ENCODE results near the gene CDX4.
"Not testable (repeated sequence)": the region's sequence is repeated elsewhere in the genome, so short reads cannot be mapped to it uniquely, and the experiment has no call there.

The CDX4 gene, protein sequence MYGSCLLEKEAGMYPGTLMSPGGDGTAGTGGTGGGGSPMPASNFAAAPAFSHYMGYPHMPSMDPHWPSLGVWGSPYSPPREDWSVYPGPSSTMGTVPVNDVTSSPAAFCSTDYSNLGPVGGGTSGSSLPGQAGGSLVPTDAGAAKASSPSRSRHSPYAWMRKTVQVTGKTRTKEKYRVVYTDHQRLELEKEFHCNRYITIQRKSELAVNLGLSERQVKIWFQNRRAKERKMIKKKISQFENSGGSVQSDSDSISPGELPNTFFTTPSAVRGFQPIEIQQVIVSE

GRCh38 chrX:73446831-73447230 is at the start of gene CDX4:
TSS of gene CDX4 (plus strand) at chrX:73447053. CDS start at chrX:73447254, 201 bp downstream.
- DNase-seq = no peak

DNA sequence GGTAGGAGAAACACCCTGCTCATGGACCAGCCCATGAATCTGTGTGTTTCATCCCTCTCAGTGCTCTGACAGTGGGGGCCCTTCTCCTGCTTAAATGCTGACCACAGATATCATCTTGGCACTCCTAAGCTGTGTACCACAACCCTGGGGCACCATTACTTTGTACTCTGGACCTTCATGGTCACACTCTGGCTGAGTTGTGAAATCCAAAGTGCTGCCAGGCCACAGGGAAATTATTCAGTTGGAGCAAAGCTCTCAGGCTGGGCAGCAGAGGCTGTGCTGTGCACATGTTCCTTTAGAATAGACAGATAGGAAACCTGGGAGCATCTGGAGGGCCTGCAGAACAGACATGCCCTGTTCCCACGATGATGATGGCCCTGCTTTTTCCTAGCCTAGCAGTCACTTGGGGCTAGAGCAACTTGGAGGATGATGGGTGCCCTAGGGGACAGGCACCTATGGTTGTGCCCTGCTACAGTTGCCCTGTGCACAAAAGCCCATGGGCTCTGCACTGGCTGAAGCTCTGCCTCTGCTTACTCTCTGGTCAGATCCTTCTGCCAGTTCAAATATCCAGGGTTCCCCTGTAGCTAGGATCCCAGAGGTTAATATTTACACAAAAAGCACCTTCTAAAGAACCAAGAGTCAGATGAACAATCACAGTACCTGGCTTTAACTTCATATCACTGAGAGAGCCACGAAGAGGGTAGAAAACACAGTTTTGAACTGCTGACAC is 48.5 kb upstream of the CDX4 start:
- no peak for DNase-seq

DNA sequence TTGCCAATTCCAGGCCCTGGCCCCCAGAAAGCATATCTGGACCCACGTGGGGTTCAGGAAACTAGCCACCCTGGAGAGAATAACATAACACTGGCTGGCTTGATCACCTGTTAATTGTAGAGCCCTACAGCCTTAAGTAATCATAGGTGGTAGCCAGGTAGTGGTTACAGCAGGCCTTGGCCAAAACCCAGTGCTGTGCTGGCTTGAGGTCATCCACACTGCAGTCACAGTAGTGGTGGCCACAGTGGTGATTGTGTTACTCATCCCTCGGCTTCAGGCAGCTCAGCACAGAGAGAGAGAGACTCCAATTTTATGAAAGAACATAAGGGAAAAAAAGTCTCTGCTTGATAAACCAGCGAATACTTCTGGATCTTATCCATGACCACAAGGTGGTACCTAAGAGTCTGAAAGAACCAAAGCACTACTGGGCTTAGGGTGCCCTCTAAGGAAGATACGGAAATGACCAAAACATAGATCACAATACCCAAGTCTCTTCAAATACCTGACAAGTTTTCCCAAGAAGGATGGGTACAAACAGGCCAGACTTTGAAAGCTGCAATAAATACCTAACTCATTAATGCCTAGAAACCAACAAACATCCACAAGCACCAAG is 46.6 kb upstream of the CDX4 start:
- DNase-seq = no peak

- DNase-seq = no peak
Observed at GRCh38 chrX:73401591-73402266, 45.1 kb upstream of the CDX4 start.

GRCh38 chrX:73412930-73413329 is 33.9 kb upstream of the CDX4 start:
- no peak for DNase-seq

DNA sequence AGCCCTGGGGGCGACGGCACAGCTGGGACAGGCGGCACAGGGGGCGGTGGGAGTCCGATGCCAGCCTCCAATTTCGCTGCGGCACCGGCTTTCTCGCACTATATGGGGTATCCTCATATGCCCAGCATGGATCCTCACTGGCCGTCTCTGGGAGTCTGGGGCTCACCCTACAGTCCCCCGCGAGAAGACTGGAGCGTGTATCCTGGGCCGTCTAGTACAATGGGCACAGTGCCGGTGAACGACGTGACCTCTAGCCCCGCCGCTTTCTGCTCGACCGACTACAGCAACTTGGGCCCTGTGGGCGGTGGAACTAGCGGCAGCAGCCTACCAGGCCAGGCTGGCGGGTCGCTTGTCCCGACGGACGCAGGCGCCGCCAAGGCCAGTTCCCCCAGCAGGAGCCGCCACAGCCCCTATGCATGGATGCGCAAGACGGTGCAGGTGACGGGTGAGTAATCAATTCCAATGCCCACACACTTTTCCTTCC is 500 bp downstream of the CDX4 start:
- no peak for DNase-seq

- no peak for DNase-seq
Observed at GRCh38 chrX:73448379-73448778, 1.5 kb downstream of the CDX4 start.

DNA sequence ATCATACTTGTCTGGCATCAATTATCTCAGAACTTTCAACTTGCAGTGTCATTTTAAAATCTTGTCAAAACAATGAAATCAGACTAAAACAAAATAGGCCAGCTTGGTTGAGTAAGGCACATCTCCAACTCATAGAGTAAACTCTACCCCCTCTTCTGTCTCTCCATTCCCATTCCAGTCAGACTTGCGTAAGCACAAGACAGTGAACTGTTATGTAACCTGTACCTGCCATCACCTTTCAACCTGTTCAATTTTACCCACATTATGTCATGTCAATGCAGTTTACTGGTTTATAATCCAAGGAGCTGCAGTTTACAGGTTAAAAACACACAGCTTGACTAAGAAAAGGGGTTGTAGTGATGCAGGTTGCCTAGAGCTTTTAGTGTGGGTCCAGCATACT is 8.3 kb downstream of the CDX4 start:
- DNase-seq = no peak

DNA sequence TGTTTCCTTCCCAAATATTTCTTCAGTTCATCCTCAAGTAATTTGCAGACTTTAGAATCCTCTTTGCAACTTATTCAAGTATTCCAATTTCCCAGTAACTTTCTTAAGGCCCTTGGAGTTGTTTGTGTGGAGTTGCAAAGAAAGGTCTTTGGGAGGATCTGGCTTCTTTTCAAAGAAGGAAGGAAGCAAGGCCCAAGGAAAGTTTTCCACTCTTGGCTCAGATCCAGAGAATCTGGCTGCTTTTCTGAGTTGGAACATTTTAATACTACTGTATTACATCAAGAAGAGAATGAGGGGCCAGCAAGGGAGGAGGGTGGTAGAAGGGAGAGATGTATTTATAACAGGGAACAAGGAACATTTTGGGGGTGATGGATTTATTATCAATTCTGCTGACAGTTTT is 10.5 kb downstream of the CDX4 start:
- DNase-seq = no peak

DNA sequence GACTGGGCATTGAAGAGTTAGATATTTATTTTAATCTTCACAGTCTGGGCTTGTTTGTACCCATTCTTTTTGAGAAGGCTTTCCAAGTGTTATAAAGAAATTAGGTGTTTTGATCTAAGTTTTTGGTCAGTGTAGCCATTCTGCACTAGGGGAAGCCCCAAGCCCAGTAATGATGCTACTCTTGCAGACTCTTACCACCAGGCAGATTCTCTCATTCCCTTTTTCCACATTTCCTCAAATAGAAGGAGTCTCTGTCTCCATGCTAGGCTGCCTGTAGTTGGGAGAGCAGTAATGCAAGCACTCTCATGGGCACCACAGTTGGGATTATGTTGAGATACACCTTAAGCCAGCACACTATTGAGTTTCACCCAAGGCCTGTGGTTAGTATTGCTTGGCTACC is 21.5 kb downstream of the CDX4 start:
- no peak for DNase-seq

- no peak for DNase-seq
Observed at GRCh38 chrX:73478961-73479360, 32.1 kb downstream of the CDX4 start.

- DNase-seq = no peak
Observed at GRCh38 chrX:73481521-73481920, 34.7 kb downstream of the CDX4 start.

DNA sequence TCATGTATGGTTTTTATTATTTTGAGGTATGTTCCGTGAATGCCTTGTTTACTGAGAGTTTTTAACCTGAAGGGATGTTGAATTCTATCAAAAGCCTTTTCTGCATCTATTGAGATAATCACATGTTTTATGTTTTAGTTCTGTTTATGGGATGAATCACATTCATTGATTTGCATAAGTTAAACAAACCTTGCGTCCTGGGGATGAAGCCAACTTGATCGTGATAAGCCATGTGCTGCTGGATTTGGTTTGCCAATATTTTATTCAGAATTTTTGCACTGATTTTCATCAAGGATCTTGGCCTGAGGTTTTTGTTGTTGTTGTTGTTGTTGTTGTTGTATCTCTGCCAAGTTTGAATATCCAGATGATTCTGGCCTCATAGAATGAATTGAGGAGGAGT is 43.8 kb downstream of the CDX4 start:
- no peak for DNase-seq

DNA sequence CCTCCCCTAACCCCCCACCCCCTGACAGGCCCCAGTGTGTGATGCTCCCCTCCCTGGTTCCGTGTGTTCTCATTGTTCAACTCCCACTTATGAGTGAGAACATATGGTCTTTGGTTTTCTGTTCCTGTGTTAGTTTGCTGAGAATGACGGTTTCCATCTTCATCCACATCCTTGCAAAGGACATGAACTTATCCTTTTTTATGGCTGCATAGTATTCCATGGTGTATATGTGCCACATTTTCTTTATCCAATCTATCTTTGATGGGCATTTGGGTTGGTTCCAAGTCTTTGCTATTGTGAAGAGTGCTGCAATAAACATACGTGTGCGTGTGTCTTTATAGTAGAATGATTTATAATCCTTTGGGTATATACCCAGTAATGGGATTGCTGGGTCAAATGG is 45.3 kb downstream of the CDX4 start:
- DNase-seq = not testable (repeated sequence)

All from suppressor macrophage treated with lipopolysaccharide for 4 hours (primary cell).